B cell (primary cell): ENCODE measurements around the gene PNISR. TPM values are rescaled to one million over a fixed set of nuclear protein-coding genes. Genes with fewer than 3 reads are reported as not detected.

Experiments used
- ATAC-seq: fragments of 200-7000 bp; cut with Tn5 transposase; one replicate; pipeline ENCODE4 v1.10.0; 2021; ENCODE audit warnings: low read depth, mild to moderate bottlenecking, moderate number of reproducible peaks, moderate library complexity
- CTCF ChIA-PET: fragments of 350-600 bp; sonication (Branson Sonifier 250); formaldehyde crosslinking; loops from one replicate; lab custom pipeline; 2021; ENCODE audit warnings: antibody characterized with exemption, inconsistent platforms; lab: Charles Lee
- POLR2A ChIA-PET: fragments of 350-600 bp; sonication (Branson Sonifier 250); formaldehyde crosslinking; loops from one replicate; lab custom pipeline; 2021; ENCODE audit warnings: antibody characterized with exemption; lab: Charles Lee
- DNase-seq: peaks from one replicate; pipeline ENCODE4 v3.0.0; 2013
- H2AFZ ChIP-seq: 2 replicates; pipeline ENCODE4 v1.6.1; 2012; ENCODE audit warnings: mild to moderate bottlenecking, low read depth, low read length; ENCODE audit not compliant: insufficient read depth, poor library complexity, severe bottlenecking
- H3K27ac ChIP-seq, 2 donors: 1 replicate in 1 of 2; 2 replicates in 1 of 2; pipeline ENCODE4 v1.5.1; 2012 to 2013; ENCODE audit warnings: low read length in 2 of 2, mild to moderate bottlenecking in 2 of 2, moderate library complexity in 1 of 2
- H3K27me3 ChIP-seq, 4 experiments: fragments of 200-600 bp in 1 of 4; sonication (generic) in 1 of 4; replicated peaks in 1 of 4; 1 replicate in 2 of 4; 2 replicates in 2 of 4; pipeline versions ENCODE4 v1.6.1 to v1.7.0; 2013 to 2016; ENCODE audit warnings: low read length in 3 of 4, mild to moderate bottlenecking in 2 of 4, mixed read lengths in 1 of 4, moderate library complexity in 1 of 4; ENCODE audit not compliant: insufficient read depth in 4 of 4, control insufficient read depth in 3 of 4; ENCODE audit errors: control extremely low read depth in 1 of 4
- H3K36me3 ChIP-seq, 2 experiments: replicated peaks in 1 of 2; 1 replicate in 1 of 2; 2 replicates in 1 of 2; pipeline versions ENCODE4 v1.6.1 to v1.7.1; 2013; ENCODE audit warnings: low read length in 1 of 2; ENCODE audit not compliant: insufficient read depth in 2 of 2, control insufficient read depth in 1 of 2; ENCODE audit errors: control extremely low read depth in 1 of 2, extremely low read depth in 1 of 2
- H3K4me1 ChIP-seq, 2 donors: fragments of 200-600 bp in 1 of 2; sonication (generic) in 1 of 2; 1 replicate in 1 of 2; 2 replicates in 1 of 2; pipeline versions ENCODE4 v1.5.1 to v1.6.1; 2013 to 2017; ENCODE audit warnings: low read length in 2 of 2; ENCODE audit not compliant: control insufficient read depth in 2 of 2, insufficient read depth in 2 of 2
- H3K4me2 ChIP-seq: replicated peaks from 2 replicates; pipeline ENCODE3; 2012; ENCODE audit warnings: mild to moderate bottlenecking, low read depth, low read length; ENCODE audit not compliant: poor library complexity, severe bottlenecking
- H3K4me3 ChIP-seq, 5 experiments: fragments of 200-600 bp in 1 of 5; sonication (generic) in 1 of 5; 1 replicate in 3 of 5; 2 replicates in 2 of 5; pipeline versions ENCODE4 v1.5.1 to v1.7.0; 2011 to 2016; ENCODE audit warnings: low read length in 4 of 5, mild to moderate bottlenecking in 4 of 5, low read depth in 2 of 5, control low read depth in 1 of 5, moderate library complexity in 1 of 5; ENCODE audit not compliant: insufficient read depth in 1 of 5; ENCODE audit errors: control extremely low read depth in 1 of 5, extremely low read depth in 1 of 5
- H3K79me2 ChIP-seq: fragments of 200-600 bp; sonication (generic); one replicate; pipeline ENCODE4 v1.6.0; 2016; ENCODE audit warnings: low read length; ENCODE audit not compliant: control insufficient read depth, insufficient read depth
- H3K9ac ChIP-seq: fragments of 200-600 bp; sonication (generic); 2 replicates; pipeline ENCODE4 v1.6.1; 2017; ENCODE audit warnings: mild to moderate bottlenecking, low read length, moderate library complexity
- H3K9me3 ChIP-seq, 3 donors: one replicate each; pipeline versions ENCODE4 v1.6.1 to v1.7.1; 2013; ENCODE audit warnings: low read length in 2 of 3; ENCODE audit not compliant: control insufficient read depth in 2 of 3, insufficient read depth in 1 of 3; ENCODE audit errors: control extremely low read depth in 1 of 3
- H4K20me1 ChIP-seq: 2 replicates; pipeline ENCODE4 v1.6.0; 2012; ENCODE audit warnings: mild to moderate bottlenecking, low read length; ENCODE audit not compliant: insufficient read depth, control insufficient read depth, poor library complexity, severe bottlenecking
- H3K27ac Mint-ChIP-seq: one replicate; pipeline ENCODE4 v1.8.0; 2021; ENCODE audit warnings: mixed read lengths
- H3K27me3 Mint-ChIP-seq: one replicate; pipeline ENCODE4 v1.8.0; 2021; ENCODE audit warnings: mixed read lengths
- H3K4me1 Mint-ChIP-seq: one replicate; pipeline ENCODE4 v1.8.0; 2021; ENCODE audit warnings: mixed read lengths
- H3K4me3 Mint-ChIP-seq: one replicate; pipeline ENCODE4 v1.8.0; 2021; ENCODE audit warnings: mixed read lengths
- H3K9me3 Mint-ChIP-seq: one replicate; pipeline ENCODE4 v1.8.0; 2022; ENCODE audit warnings: mixed read lengths; ENCODE audit not compliant: insufficient read depth
- CTCF ChIP-seq: fragments of 200-600 bp; IDR thresholded peaks from one replicate; pipeline ENCODE4 v1.8.0; 2022; ENCODE audit warnings: antibody characterized with exemption, mild to moderate bottlenecking
- EZH2 ChIP-seq: IDR thresholded peaks from 2 replicates; pipeline ENCODE4 v1.6.1; 2012; ENCODE audit warnings: borderline replicate concordance, low read depth, mild to moderate bottlenecking, moderate library complexity, low read length; ENCODE audit not compliant: insufficient read depth, poor library complexity, severe bottlenecking
- WGBS: methylation state at CpG from one replicate; pipeline ENCODE4 v1.1.5; 2013; ENCODE audit warnings: missing lambda C conversion rate; ENCODE audit not compliant: insufficient coverage; 5-methylcytosine and 5-hydroxymethylcytosine counted together
- intact Hi-C: fragments of 100-400 bp; cut with micrococcal nuclease; formaldehyde crosslinking; loops from one replicate; pipeline ENCODE4 v1.10.0; 2022
- polyA plus RNA-seq: library from polyadenylated mRNA; depleted of rRNA; stranded (reverse); fragments of >200 nt; gene quantifications from 2 replicates; pipeline ENCODE4 v1.2.3, GENCODE V29; 2012
- total RNA-seq, 2 donors: library from RNA; stranded (reverse); fragments of 120-200 nt in 1 of 2; gene quantifications; 1 replicate in 1 of 2; 2 replicates in 1 of 2; pipeline versions ENCODE4 v1.2.3 to v1.2.4, GENCODE V29; 2013 to 2022

Gene PNISR
- total and polyA plus RNA-seq, 2 donors (not counting 1 experiment from before 2014, with no cell fraction given): 84.5 to 403 TPM

- H3K4me1 Mint-ChIP-seq: no peaks in the 10 kb centered on the region
- H3K4me2 ChIP-seq: no peak overlapping the region
- DNase-seq: no peak
- TF ChIP-seq CTCF (no peak), EZH2 (no peak)
- H3K9ac ChIP-seq: no peak overlapping the region
- no peak overlapping the region for H3K4me3 ChIP-seq
- peaks cover 0 to 2% of the 10 kb centered on the region in 2 experiments for H3K36me3 ChIP-seq
- peaks cover 2% of the 10 kb centered on the region for H3K79me2 ChIP-seq
- H3K27me3 Mint-ChIP-seq: no peaks in the 10 kb centered on the region
- H3K27ac Mint-ChIP-seq: no peak overlapping the region
- no peak for ATAC-seq
- H3K27me3 ChIP-seq: no peaks in the 10 kb centered on the region
- no peaks in the 10 kb centered on the region for H4K20me1 ChIP-seq
- POLR2A ChIA-PET: interaction anchor here (0.6 to 0.7 kb wide), 2 partner anchors 42 kb away, joined by 3 to 12 read pairs; no protein-coding TSS in a partner anchor
- intact Hi-C loops: no loop called here
- CTCF ChIA-PET: interaction anchor here (0.6 to 1.2 kb wide), 3 partner anchors 15 to 279 kb away, joined by 3 to 4 read pairs (median 4); no protein-coding TSS in a partner anchor
- H3K9me3 ChIP-seq: no peaks in the 10 kb centered on the region
- H3K4me3 Mint-ChIP-seq: no peak overlapping the region
- no peak overlapping the region for H3K27ac ChIP-seq
- H2AFZ ChIP-seq: no peak overlapping the region
- no peaks in the 10 kb centered on the region for H3K4me1 ChIP-seq
- no peaks in the 10 kb centered on the region for H3K9me3 Mint-ChIP-seq
These were observed 48.6 kb upstream of the PNISR start for GRCh38 chr6:99473730-99474129.

- Histone ChIP-seq H3K9ac (no peak overlapping the region), H3K9me3 (no peaks in the 10 kb centered on the region), H3K36me3 (no peaks in the 10 kb centered on the region), H3K27ac (no peak overlapping the region), H4K20me1 (no peaks in the 10 kb centered on the region), H2AFZ (no peak overlapping the region), H3K79me2 (no peaks in the 10 kb centered on the region), H3K4me2 (no peak overlapping the region), H3K4me1 (no peaks in the 10 kb centered on the region), H3K27me3 (no peaks in the 10 kb centered on the region), H3K4me3 (no peak overlapping the region)
- H3K9me3 Mint-ChIP-seq: no peaks in the 10 kb centered on the region
- no peak for DNase-seq
- intact Hi-C loops: no loop called here
- TF ChIP-seq CTCF (no peak), EZH2 (no peak)
- H3K4me1 Mint-ChIP-seq: no peaks in the 10 kb centered on the region
- CTCF ChIA-PET: interaction anchor here (1.0 to 5.1 kb wide), 3 partner anchors 17 to 274 kb away, joined by 3 to 114 read pairs (median 3); no protein-coding TSS in a partner anchor
- no peaks in the 10 kb centered on the region for H3K27me3 Mint-ChIP-seq
- POLR2A ChIA-PET: no interaction called here
- no peak overlapping the region for H3K4me3 Mint-ChIP-seq
- no peak overlapping the region for H3K27ac Mint-ChIP-seq
- ATAC-seq: no peak
- no CpG with 5 or more reads among the region's 2 CpGs for whole genome bisulfite sequencing
These were observed 46.5 kb upstream of the PNISR start for GRCh38 chr6:99471638-99472037.
